Ovary (tissue), 9 donors: ENCODE results near the gene VPS51. TPM values are rescaled to one million over a fixed set of nuclear protein-coding genes. Genes with fewer than 3 reads are reported as not detected.

Experiments used
- DNase-seq, 5 donors: peaks; one replicate each; pipeline ENCODE4 v3.0.0-alpha.2; 2019 to 2020
- H3K27ac ChIP-seq, 2 donors: fragments of 200-600 bp; one replicate each; pipeline versions ENCODE4 v1.5.1 to v1.8.0; 2019 to 2022
- H3K27me3 ChIP-seq: fragments of 200-600 bp; one replicate; pipeline ENCODE4 v1.8.0; 2022
- H3K36me3 ChIP-seq: fragments of 200-600 bp; sonication (generic); one replicate; pipeline ENCODE4 v1.5.1; 2019
- H3K4me1 ChIP-seq: one replicate; pipeline ENCODE4 v1.8.1; 2013; ENCODE audit warnings: mild to moderate bottlenecking, moderate library complexity; ENCODE audit not compliant: insufficient read depth
- H3K4me3 ChIP-seq: fragments of 200-600 bp; sonication (generic); one replicate; pipeline ENCODE4 v1.5.1; 2017
- H3K9me3 ChIP-seq, 2 donors: fragments of 200-600 bp in 1 of 2; sonication (generic) in 1 of 2; one replicate each; pipeline versions ENCODE4 v1.5.1 to v1.8.1; 2013 to 2019; ENCODE audit warnings: mild to moderate bottlenecking in 1 of 2, moderate library complexity in 1 of 2
- EP300 ChIP-seq: sonication (generic); formaldehyde crosslinking; IDR thresholded peaks from one replicate; pipeline ENCODE4 v1.6.1; 2017; ENCODE audit warnings: antibody characterized with exemption
- POLR2A ChIP-seq: fragments of 450-650 bp; IDR thresholded peaks from one replicate; pipeline ENCODE4 v1.6.1; 2017; ENCODE audit warnings: antibody characterized with exemption, mild to moderate bottlenecking, moderate library complexity
- WGBS, 3 donors: extraction: QIAGEN DNeasy Blood & Tissue Kit in 1 of 3; methylation state at CpG; one replicate each; pipeline versions ENCODE4 v1.1.5 to v1.1.7; 2013 to 2017; 5-methylcytosine and 5-hydroxymethylcytosine counted together
- intact Hi-C, 4 donors: fragments of 100-400 bp; cut with DNase I; formaldehyde crosslinking; loops; one replicate each; pipeline versions ENCODE4 v1.11.0 to v1.15.1; 2022 to 2023
- polyA plus RNA-seq, 2 donors: library from polyadenylated mRNA; stranded (reverse); fragments of 200-250 nt in 1 of 2; fragments of 350-450 nt in 1 of 2; fragmentation: Illumina TruSeq in 1 of 2; extraction: RNeasy Lipid Tissue Mini Kit (QIAGEN cat#74804) in 1 of 2; gene quantifications; one replicate each; pipeline ENCODE4 v1.2.3, GENCODE V29; 2013 to 2014
- total RNA-seq, 7 donors: library from RNA; depleted of rRNA in 2 of 7; stranded (reverse); fragments of >200 nt in 2 of 7; fragmentation: NEBNext Ultra II Directional in 3 of 7; extraction: Animal tissue kit (Norgen Biotek cat#: 25700) in 3 of 7; gene quantifications; one replicate each; pipeline versions ENCODE4 v1.1.0 to v1.2.4, GENCODE V29; 2016 to 2023
- TF ChIP-seq, protein P1 (sequence below), 3 donors: fragments of 450-650 bp in 2 of 3; fragments of 200-600 bp in 1 of 3; IDR thresholded peaks; one replicate each; pipeline versions ENCODE4 v1.5.1 to v1.8.0; 2016 to 2022; ENCODE audit warnings: antibody characterized with exemption in 3 of 3, mild to moderate bottlenecking in 1 of 3
- donor health status: DM: no; HTN: no; CAD: no; lungs with moderate emphysema.
- donor health status: DM: no; HTN: no; CAD: no.
- donor health status: Bipolar disorder and iron deficiency.
- donor health status: DM: yes; HTN: yes; CAD: no.
- donor health status: DM: no; HTN: no; CAD: no.
- donor health status: DM: yes; HTN: yes; CAD: no.

Gene VPS51
- total and polyA plus RNA-seq, 9 donors = 51.1 to 543 (median 221) TPM

- 77 to 79% (median 79%) methylated on average over 15 of the region's 15 CpGs for WGBS, 3 donors
- no peak overlapping the region for H3K4me3 ChIP-seq
- H3K27me3 ChIP-seq = no peaks in the 10 kb centered on the region
- H3K36me3 ChIP-seq = no peaks in the 10 kb centered on the region
- no peaks in the 10 kb centered on the region for H3K9me3 ChIP-seq
- no peaks in the 10 kb centered on the region for H3K4me1 ChIP-seq
- intact Hi-C loops = no loop called here
- DNase-seq = no peak
- TF ChIP-seq EP300 (no peak), POLR2A (no peak)
- TF ChIP-seq, protein P1, sequence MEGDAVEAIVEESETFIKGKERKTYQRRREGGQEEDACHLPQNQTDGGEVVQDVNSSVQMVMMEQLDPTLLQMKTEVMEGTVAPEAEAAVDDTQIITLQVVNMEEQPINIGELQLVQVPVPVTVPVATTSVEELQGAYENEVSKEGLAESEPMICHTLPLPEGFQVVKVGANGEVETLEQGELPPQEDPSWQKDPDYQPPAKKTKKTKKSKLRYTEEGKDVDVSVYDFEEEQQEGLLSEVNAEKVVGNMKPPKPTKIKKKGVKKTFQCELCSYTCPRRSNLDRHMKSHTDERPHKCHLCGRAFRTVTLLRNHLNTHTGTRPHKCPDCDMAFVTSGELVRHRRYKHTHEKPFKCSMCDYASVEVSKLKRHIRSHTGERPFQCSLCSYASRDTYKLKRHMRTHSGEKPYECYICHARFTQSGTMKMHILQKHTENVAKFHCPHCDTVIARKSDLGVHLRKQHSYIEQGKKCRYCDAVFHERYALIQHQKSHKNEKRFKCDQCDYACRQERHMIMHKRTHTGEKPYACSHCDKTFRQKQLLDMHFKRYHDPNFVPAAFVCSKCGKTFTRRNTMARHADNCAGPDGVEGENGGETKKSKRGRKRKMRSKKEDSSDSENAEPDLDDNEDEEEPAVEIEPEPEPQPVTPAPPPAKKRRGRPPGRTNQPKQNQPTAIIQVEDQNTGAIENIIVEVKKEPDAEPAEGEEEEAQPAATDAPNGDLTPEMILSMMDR (IDR thresholded peaks at IDR 0.05) = no peak
- no peak overlapping the region for H3K27ac ChIP-seq
Observed at GRCh38 chr11:65128182-65129145, 32.5 kb downstream of the VPS51 start.

- no peak overlapping the region for H3K4me3 ChIP-seq
- intact Hi-C loops = no loop called here
- H3K36me3 ChIP-seq = no peaks in the 10 kb centered on the region
- no peaks in the 10 kb centered on the region for H3K27me3 ChIP-seq
- no peaks in the 10 kb centered on the region for H3K4me1 ChIP-seq
- 81 to 85% (median 82%) methylated on average over 13 of the region's 13 CpGs for WGBS, 3 donors
- no peak for DNase-seq
- TF ChIP-seq POLR2A (no peak), EP300 (no peak)
- TF ChIP-seq, protein P1 (IDR thresholded peaks at IDR 0.05) = no peak
- H3K27ac ChIP-seq = no peak overlapping the region
- H3K9me3 ChIP-seq = no peaks in the 10 kb centered on the region
Observed at GRCh38 chr11:65129649-65130441, 33.8 kb downstream of the VPS51 start.

GRCh38 chr11:65130631-65131416 is 34.8 kb downstream of the VPS51 start:
- Histone ChIP-seq H3K4me3 (no peak overlapping the region), H3K27me3 (no peaks in the 10 kb centered on the region), H3K9me3 (no peaks in the 10 kb centered on the region), H3K27ac (no peak overlapping the region), H3K36me3 (no peaks in the 10 kb centered on the region), H3K4me1 (no peaks in the 10 kb centered on the region)
- intact Hi-C loops = no loop called here
- DNase-seq = peak in 1 of 5 donors; percentile 16
- 66 to 81% (median 72%) methylated on average over 19 of the region's 19 CpGs for WGBS, 3 donors
- TF ChIP-seq, protein P1 (IDR thresholded peaks at IDR 0.05) = no peak
- TF ChIP-seq POLR2A = no peak
- no peak for TF ChIP-seq EP300

DNA sequence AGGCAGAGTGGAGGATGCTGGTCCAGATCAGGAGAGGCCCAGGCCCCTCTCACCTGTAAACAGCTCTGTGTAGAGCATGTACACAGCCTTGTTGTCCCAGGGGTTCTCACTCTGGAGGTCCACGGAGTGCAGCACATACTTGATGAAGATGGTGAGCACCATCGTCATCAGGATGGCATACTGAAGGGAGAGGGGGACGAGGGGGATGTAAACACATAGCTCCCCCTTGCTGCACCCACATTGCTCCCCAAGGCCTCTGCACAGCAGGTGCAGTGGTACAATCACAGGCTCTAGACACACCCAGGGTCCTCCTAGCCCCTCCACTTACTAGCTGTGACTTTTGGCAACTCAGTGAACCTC is 35.4 kb downstream of the VPS51 start:
- Histone ChIP-seq H3K4me1 (no peaks in the 10 kb centered on the region), H3K27ac (no peak overlapping the region), H3K36me3 (no peaks in the 10 kb centered on the region), H3K9me3 (no peaks in the 10 kb centered on the region), H3K27me3 (no peaks in the 10 kb centered on the region), H3K4me3 (no peak overlapping the region)
- DNase-seq = no peak
- WGBS, 3 donors = 62 to 85% (median 79%) methylated on average over 3 of the region's 3 CpGs
- intact Hi-C loops = no loop called here
- TF ChIP-seq EP300 = no peak
- TF ChIP-seq, protein P1 (IDR thresholded peaks at IDR 0.05) = no peak
- TF ChIP-seq POLR2A = no peak
